Dermis blood vessel endothelial cell (primary cell): ENCODE results near the gene AGBL4. TPM values are rescaled to one million over a fixed set of nuclear protein-coding genes. Genes with fewer than 3 reads are reported as not detected.

Experiments
- DNase-seq: peaks from one replicate; pipeline ENCODE4 v3.0.0; 2010
- total RNA-seq: library from RNA; depleted of rRNA; stranded (reverse); fragments of >200 nt; gene quantifications from 2 replicates; pipeline ENCODE4 v1.2.3, GENCODE V29; 2014

AGBL4 gene
- total RNA-seq, 1 donor from 2014 or later: not detected

DNA sequence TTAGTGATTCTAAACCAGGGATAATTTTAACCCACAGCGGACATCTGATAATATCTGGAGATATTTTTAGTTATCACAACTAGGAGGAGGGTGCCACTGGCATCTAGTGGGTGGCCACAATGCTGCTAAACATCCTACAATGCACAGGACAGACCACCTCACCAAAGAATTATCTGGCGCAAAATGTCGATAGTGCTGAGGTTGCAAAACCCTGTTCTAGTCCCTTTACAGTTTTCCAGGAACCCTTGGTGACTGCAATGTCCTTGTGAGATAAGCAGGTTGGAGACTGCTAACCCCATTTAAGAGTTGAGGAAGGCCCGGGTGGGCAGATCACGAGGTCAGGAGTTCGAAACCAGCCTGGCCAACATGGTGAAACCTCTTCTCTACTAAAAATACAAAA lies 1083.9 kb downstream of the AGBL4 start:
- no peak for DNase-seq

- DNase-seq: no peak
Measured at GRCh38 chr1:48939042-48939441, 1084.7 kb downstream of the AGBL4 start.

- no peak for DNase-seq
Measured at GRCh38 chr1:48937732-48938131, 1086.0 kb downstream of the AGBL4 start.

GRCh38 chr1:48936436-48936835 lies 1087.3 kb downstream of the AGBL4 start:
- DNase-seq: no peak

DNA sequence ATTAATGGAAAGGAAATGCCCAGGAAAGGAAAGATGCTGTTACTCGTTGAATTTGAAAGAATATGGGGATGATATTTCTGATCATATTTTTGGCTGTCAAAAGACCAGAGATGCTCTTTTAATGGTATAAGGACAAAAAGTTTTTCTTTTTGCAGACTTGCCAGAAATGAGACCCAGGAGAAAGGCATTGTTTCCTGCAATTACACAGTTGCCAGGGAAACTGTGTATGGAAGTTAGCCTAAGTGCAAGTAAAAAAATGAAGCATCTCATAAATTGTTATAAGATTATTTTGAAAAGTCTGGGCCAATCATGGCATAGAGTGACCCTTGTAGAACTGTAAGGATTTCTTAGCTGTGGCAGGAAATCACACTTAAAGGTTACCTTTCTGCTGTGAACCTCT lies 1091.4 kb downstream of the AGBL4 start:
- no peak for DNase-seq

DNA sequence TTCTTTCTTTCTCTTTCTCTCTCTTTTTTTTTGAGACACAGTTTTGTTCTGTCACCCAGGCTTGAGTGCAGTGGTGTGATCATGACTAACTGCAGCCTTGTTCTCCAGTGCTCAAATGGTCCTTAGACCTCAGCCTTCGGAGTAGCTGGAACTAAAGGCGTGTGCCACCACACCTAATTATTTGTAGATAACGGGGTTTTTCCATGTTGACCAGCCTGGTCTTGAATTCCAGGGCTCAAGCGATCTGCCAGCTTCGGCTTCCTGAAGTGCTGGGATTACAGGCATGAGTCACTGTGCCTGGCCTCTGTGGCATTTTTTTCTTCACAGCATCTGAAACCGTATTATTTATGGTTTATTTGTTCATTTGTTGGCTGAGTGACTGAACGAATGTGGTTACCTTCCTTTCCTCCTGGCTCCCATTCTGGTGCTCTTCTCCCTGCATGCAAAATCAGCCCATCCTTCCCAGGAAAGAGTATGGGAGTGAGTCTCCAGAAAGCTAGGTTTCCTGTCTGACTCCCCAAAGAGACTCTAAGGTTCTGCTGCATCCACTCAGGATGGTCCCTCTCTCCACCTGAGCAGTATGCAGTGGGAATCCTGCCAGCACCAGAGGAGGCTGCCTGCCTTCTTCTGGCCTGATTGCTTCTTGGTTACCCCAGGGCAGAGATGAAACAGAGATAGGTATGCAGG lies 1092.1 kb downstream of the AGBL4 start:
- peak; percentile 3 for DNase-seq

GRCh38 chr1:48930011-48930410 lies 1093.7 kb downstream of the AGBL4 start:
- no peak for DNase-seq

- DNase-seq: no peak
Measured at GRCh38 chr1:48924099-48924498, 1099.7 kb downstream of the AGBL4 start.

DNA sequence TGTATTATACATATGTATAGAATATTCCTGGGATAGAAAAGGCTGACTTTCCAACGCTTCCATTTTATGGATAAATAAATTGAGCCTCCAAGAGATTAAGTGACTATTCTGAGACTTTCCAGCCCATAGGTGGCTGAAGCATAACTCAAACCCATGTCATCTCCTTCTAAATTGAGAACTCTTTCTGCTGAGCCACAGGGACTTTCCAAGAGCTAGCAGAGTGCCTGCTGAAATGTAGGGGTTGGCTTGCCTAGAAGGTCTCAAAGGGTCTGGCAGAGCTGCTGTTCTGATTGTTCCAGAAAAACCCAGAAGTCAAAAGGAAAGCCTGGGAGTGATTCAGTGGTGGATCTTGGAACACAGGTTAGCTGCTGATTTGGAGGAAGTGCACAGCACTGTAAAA lies 1100.6 kb downstream of the AGBL4 start:
- DNase-seq: no peak

DNA sequence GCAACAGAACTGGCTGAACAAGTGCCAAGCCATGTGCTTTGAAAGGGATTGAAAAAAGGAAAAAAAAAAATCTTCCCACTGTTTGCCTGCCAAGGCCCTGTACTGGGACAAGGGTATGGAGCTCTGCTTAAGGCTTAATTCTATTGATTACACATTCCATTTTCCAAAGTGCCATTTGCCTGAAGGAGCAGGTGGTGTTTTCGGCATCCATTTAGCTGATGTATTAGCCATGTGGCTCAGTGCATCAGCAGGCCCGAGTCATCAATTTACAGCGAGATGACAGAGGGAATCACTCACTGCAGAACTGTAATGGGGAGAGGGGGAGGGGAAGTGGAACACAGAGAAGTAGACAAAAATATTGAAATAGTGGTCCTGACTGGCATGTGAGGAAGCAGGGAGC lies 1102.9 kb downstream of the AGBL4 start:
- DNase-seq: no peak

DNA sequence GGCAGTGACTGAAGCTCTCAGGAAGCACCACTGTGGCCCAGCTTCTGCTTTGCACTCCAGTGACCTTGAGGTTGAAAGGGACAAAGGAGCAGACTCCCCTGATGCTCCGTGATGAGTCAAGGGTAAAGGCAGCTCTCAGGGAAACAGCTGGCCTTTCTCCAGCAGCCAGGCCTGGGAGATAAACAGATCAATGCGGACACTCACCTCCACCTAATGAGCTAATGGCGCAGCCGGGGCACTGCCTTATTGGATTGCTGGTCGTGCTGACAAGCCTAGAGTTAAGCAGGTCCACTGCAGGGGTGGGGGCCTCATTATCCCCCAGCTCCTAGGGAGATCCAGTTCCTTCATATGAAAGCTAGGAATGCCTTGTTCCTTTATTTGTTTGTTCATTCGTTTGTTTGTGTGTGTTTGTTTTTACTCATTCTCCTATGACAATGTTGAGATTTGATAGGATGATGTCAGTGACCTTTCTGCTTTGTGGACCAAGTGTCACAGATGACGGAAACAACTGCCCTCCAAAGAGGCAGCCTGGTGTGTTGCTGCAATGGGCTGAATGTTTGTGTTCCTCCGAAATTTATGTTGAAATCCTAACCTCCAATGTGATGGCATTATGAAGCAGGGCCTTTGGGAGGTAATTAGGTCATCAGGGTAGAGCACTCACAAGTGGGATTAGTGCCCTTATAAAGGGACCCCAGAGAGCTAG lies 1105.7 kb downstream of the AGBL4 start:
- DNase-seq: no peak

DNA sequence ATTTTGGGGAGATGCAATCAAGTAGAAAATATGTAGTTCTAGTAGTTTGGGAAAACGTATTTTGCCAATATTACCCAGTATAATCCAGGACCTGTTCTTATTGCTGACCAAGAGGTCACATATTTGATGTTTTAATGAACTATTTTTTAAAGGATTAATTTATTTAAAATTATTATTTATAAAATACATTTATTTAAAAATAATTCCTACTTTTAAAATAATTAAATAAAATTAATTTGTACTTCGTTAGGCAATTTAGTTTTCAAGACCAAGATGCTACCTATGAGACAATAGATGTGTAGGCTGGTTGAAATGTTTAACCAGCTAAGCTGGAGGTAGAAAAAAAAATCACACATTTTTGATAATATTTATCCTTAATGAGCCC lies 1106.7 kb downstream of the AGBL4 start:
- DNase-seq: no peak

DNA sequence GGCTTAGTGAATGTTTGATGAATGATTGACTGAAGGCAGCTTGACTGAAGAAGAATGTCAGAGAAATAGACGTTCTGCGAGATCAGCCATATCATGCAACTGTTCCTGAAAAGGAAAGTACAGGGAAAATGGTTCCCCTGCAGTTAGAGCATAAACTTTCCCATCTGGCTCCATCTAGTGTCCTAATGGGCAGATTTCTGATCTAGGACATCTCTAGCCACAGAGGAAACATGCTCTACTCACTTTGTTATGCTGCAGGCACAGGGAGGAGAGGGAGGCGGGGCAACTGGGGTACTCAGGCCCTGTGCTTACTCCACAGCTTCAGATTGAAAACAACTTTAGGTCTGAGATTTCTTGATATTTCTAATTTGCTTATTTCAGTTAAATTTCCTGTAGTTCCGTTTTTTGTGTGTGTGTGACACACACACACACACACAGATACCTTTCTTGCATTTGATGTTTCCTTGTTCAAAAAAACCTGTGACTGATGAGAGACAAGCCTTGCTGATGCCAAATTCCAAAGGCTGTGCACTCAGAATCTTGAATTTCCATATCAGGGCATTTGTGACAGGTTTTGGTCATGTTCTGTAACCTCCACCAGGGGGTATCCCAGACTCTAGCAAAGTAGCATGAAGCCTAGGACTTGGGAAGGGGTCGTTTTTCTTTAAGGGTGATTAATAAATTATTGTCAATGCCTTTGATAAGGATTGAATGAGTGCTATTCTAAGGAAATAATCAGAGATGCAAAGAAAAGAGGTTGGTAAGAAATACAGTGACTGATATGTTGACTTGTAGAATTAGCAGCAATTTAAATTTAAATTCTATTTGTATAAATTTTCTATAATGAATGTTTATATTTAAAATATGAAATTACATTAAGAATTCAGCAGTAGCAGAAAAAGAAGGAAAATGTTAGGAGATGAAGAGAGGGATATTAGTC lies 1107.4 kb downstream of the AGBL4 start:
- peak; percentile 30 for DNase-seq

DNA sequence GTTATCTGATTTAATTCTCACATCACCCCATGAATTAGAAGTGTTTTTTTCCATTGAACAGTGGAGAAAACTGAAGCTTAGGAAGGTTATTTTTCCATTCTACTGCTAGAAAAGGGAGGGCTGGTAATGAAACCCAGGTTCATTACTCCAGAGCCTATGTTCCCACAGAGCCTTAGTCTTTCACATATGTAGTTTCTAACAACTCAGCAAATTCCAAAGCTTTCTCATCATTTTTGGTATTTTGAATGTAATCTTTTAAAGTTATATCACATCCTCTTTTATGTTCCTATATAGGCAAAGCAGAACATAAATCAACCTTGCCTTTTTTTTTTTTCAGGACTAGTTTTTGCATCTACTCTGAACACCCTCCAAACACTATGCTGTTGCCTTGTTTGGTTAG lies 1115.1 kb downstream of the AGBL4 start:
- no peak for DNase-seq

GRCh38 chr1:48906729-48907128 lies 1117.0 kb downstream of the AGBL4 start:
- DNase-seq: no peak

DNA sequence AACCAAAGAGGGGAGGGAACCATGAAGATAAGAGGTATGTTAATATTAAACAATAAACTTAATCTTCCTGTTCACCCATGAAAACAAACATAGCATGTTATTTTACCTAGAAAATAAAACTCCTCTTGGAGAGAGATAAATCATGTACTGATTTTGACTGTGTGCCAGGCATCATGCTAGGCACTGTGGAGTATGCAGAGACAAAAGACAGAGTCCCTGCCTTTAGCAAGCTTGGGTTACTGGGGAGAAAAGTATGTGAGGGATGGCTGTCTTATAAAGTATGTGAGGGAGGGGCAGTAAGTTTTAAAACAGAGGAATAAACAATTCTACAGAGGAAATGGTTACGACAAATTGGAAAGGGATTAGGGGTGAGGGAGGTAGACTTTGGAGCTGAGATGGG lies 1117.6 kb downstream of the AGBL4 start:
- DNase-seq: no peak

GRCh38 chr1:48903291-48903690 lies 1120.5 kb downstream of the AGBL4 start:
- no peak for DNase-seq

DNA sequence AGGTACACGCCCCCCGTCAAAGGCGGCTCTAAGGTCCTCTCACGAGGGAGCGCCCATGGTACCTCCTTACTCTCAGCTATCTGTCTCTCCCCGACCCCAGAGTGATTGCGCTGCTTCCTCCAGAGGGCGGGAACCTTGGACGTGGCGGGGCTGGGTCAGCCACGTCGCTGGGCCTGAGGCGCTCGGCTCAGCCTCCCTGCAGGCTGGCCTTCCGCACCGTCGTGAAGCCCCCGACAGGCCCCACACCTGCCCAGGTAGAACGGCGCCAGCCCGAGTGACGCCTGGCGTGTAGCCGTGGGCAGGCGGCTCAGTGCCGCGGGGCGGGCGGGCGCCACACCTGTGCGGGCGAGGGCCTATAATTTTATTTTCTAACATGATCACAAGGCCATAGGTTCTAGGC lies 1124.9 kb downstream of the AGBL4 start:
- DNase-seq: no peak

DNA sequence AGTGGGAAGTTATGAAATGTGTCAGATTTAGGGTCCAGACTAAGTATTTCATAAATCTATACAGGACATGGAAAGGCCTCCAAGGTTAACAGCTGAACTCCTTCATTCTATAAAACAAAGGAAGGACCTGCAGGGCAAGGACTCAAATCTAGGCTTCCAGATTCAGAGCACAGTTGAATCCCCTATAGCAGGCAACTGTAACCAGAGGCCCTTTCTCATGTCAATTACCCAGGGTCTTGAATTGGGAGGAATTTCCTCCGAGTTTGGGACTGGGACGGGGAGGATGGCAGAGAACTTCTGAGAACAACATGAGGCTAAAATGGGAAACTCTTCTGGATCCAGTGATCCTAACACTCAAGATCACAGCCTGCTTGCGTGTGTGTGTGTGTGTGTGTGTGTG lies 1134.1 kb downstream of the AGBL4 start:
- no peak for DNase-seq

- DNase-seq: no peak
Measured at GRCh38 chr1:48889082-48889481, 1134.7 kb downstream of the AGBL4 start.

DNA sequence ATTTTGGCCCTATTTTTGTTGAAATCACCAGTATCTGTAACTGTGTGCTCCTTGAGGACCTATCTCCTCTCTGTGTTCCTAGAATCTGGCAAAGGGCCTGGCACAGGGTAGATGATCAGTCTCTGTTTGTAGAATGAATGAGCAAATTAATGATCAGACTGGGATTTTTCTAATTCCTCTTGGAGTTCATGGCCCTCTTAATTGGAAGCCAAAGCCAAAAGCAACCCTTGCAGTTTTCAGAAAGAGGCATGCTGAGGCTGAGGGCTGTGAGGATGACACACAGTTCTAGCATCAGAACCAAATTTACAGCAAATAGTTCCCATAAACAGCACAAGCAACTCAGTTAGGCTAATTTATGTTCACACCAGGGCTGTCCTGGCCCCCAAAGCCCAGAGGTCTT lies 1136.0 kb downstream of the AGBL4 start:
- DNase-seq: no peak

GRCh38 chr1:48882020-48882419 lies 1141.7 kb downstream of the AGBL4 start:
- DNase-seq: no peak

- DNase-seq: peak; percentile 7
Measured at GRCh38 chr1:48878191-48878940, 1145.4 kb downstream of the AGBL4 start.
